Endothelial cell of umbilical vein (primary cell): Measurements from ENCODE around the gene DCTD. TPM values are rescaled to one million over a fixed set of nuclear protein-coding genes. Genes with fewer than 3 reads are reported as not detected.

Source experiments
- BruUV-seq: library from RNA; stranded (reverse); fragments of 400-500 nt; replicated peaks from 2 replicates; lab custom pipeline; 2021; lab: Mats Ljungman, UMichigan
- CTCF ChIA-PET: fragments of 300-600, 350-600 bp; sonication (Branson Sonifier 250); formaldehyde crosslinking; loops from one replicate; lab custom pipeline; 2021; ENCODE audit warnings: antibody characterized with exemption, inconsistent platforms; lab: Charles Lee
- POLR2A ChIA-PET: fragments of 300-600, 350-600 bp; sonication (Branson Sonifier 250); formaldehyde crosslinking; loops from one replicate; lab custom pipeline; 2021; ENCODE audit warnings: antibody characterized with exemption, inconsistent platforms; lab: Charles Lee
- DNase-seq: peaks from one replicate; pipeline ENCODE4 v3.0.0-alpha.2; 2011; ENCODE audit warnings: low read depth, low spot score
- FAIRE-seq: peaks from 2 replicates; lab custom pipeline; 2011; peaks lifted over from hg19 to GRCh38; lab: Jason Lieb, UNC
- H2AFZ ChIP-seq: 2 replicates; pipeline ENCODE4 v1.6.0; 2012; ENCODE audit warnings: low read depth, low read length, control low read depth, inconsistent platforms
- H3K27ac ChIP-seq: 2 replicates; pipeline ENCODE4 v1.5.1; 2011; ENCODE audit warnings: low read depth, mild to moderate bottlenecking, control low read depth, low read length, moderate library complexity; ENCODE audit not compliant: insufficient read depth
- H3K27me3 ChIP-seq, 2 experiments: 2 replicates each; pipeline versions ENCODE4 v1.6.0 to v1.6.1; 2011; ENCODE audit warnings: low read length in 2 of 2, mixed read lengths in 1 of 2; ENCODE audit not compliant: control insufficient read depth in 2 of 2, insufficient read depth in 2 of 2
- H3K36me3 ChIP-seq, 2 experiments: 2 replicates in 1 of 2; 3 replicates in 1 of 2; pipeline ENCODE4 v1.5.1; 2011; ENCODE audit warnings: low read length in 2 of 2, mild to moderate bottlenecking in 1 of 2, moderate library complexity in 1 of 2; ENCODE audit not compliant: control insufficient read depth in 2 of 2, insufficient read depth in 2 of 2; ENCODE audit errors: extremely low read depth in 1 of 2
- H3K4me1 ChIP-seq: 3 replicates; pipeline ENCODE4 v1.5.1; 2011; ENCODE audit warnings: mild to moderate bottlenecking, low read length; ENCODE audit not compliant: control insufficient read depth, insufficient read depth; ENCODE audit errors: extremely low read depth
- H3K4me2 ChIP-seq: 2 replicates; pipeline ENCODE4 v1.6.1; 2011; ENCODE audit warnings: low read length, control low read depth, mixed read lengths; ENCODE audit not compliant: insufficient read depth
- H3K4me3 ChIP-seq, 3 experiments: fragments of 200-600 bp in 1 of 3; sonication (generic), shearing (Covaris generic) in 1 of 3; replicated peaks in 1 of 3; 2 replicates each; pipeline ENCODE4 v1.5.1; 2011 to 2016; ENCODE audit warnings: control low read depth in 3 of 3, low read length in 3 of 3, mild to moderate bottlenecking in 2 of 3, inconsistent platforms in 1 of 3, low read depth in 1 of 3, moderate library complexity in 1 of 3; ENCODE audit not compliant: insufficient read depth in 1 of 3
- H3K79me2 ChIP-seq: 2 replicates; pipeline ENCODE4 v1.6.0; 2012; ENCODE audit warnings: low read length, inconsistent platforms; ENCODE audit not compliant: control insufficient read depth, insufficient read depth
- H3K9ac ChIP-seq: replicated peaks from 2 replicates; pipeline ENCODE3; 2011; ENCODE audit warnings: low read length, control low read depth; ENCODE audit not compliant: insufficient read depth; ENCODE audit errors: extremely low read depth
- H3K9me1 ChIP-seq: replicated peaks from 3 replicates; pipeline ENCODE4 v1.6.0; 2011; ENCODE audit warnings: mild to moderate bottlenecking, low read length; ENCODE audit not compliant: control insufficient read depth, insufficient read depth; ENCODE audit errors: extremely low read depth
- H3K9me3 ChIP-seq: replicated peaks from 2 replicates; pipeline ENCODE4 v1.5.1; 2012; ENCODE audit warnings: low read length, inconsistent platforms; ENCODE audit not compliant: control insufficient read depth, insufficient read depth
- H4K20me1 ChIP-seq: replicated peaks from 2 replicates; pipeline ENCODE3; 2011; ENCODE audit warnings: mild to moderate bottlenecking, low read length; ENCODE audit not compliant: control insufficient read depth, insufficient read depth; ENCODE audit errors: extremely low read depth
- GATA2 ChIP-seq: IDR thresholded peaks from 2 replicates; pipeline ENCODE4 v1.7.0; 2011; ENCODE audit warnings: low read depth, mild to moderate bottlenecking, moderate library complexity, mixed read lengths, low read length; ENCODE audit not compliant: insufficient read length, insufficient read depth
- JUN ChIP-seq: IDR thresholded peaks from 2 replicates; pipeline ENCODE4 v1.6.1; 2011; ENCODE audit warnings: borderline replicate concordance, low read depth; ENCODE audit not compliant: insufficient read length, insufficient read depth
- MYC ChIP-seq: IDR thresholded peaks from one replicate; pipeline ENCODE4 v1.6.1; 2011; ENCODE audit warnings: mild to moderate bottlenecking, low read depth, low read length
- POLR2A ChIP-seq: IDR thresholded peaks from 2 replicates; pipeline ENCODE4 v1.6.1; 2012; ENCODE audit warnings: low read depth, mild to moderate bottlenecking, control low read depth, low read length
- POLR2AphosphoS5 ChIP-seq: IDR thresholded peaks from 2 replicates; pipeline ENCODE4 v1.6.1; 2012; ENCODE audit warnings: low read depth, mild to moderate bottlenecking, control low read depth, low read length, moderate library complexity; ENCODE audit not compliant: insufficient read depth
- dilution Hi-C: fragments of 300-500 bp; cut with MboI; formaldehyde crosslinking; loops from one replicate; pipeline ENCODE4 v1.15.0; 2019; ENCODE audit warnings: low sequenced_read_pairs; ENCODE audit not compliant: extremely low pct_ligation_motif_present
- intact Hi-C: fragments of 100-400 bp; cut with micrococcal nuclease; formaldehyde crosslinking; loops from one replicate; pipeline ENCODE4 v1.10.0; 2022
- polyA plus RNA-seq, 4 experiments: library from polyadenylated mRNA; depleted of rRNA in 3 of 4; stranded (reverse) in 3 of 4; unstranded in 1 of 4; fragments of >200 nt; gene quantifications; 2 replicates each; pipeline versions ENCODE4 v1.2.1 to v1.2.3, GENCODE V29; 2011 to 2012; ENCODE audit warnings: missing spikeins in 1 of 4
- total RNA-seq: library from RNA; stranded (reverse); gene quantifications from 2 replicates; pipeline ENCODE4 v1.2.3, GENCODE V29; 2021
- TF ChIP-seq, protein P1 (sequence below): IDR thresholded peaks from 2 replicates; pipeline ENCODE4 v1.6.1; 2011; ENCODE audit not compliant: insufficient read depth, insufficient read length

The DCTD gene
- total and polyA plus RNA-seq, 2 donors (not counting 3 experiments of a cell fraction or from before 2014, with no cell fraction given) = 105 to 111 TPM

DNA sequence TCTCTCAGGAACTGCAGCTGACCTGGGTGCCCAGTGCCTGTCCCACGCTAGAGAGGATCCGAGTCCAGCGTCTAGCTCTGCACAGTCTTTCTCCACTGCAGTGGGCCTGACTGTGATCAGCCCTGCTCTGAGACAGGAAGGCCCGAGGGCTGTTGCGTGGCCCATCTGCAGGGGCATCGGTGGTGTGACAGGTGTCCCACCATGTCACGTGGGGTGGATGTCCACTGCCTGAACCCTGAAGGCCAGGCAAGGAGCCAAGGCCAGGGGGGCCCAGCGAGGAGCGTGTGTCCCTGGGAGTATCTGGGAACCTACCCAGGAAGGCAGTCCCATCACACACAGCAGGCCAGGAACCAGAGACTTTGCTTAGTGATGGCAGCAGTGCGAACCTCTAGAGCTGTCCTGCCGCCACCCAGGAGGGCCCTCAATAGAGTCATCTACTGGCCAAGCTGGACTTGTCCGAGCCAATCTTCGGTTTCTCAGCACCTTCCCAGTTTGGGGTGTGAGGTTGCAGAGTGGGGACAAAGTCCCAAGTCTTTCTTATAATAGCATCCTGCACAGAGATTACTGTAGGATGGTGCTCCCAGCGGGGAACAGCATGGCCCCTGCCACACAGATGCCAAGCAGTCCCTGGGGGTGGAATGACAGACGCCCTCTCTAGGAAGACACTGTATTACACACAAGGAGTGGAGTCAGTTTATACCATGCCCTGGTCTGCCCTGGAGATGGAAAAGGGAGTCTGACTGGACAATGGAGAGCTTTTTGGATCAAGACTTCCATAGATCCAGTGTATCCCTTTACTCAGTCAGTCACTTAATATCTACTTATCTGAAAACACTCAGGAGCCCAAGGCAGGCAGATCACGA is 38.3 kb downstream of the DCTD start:
- Histone ChIP-seq H3K4me3 (no peak overlapping the region), H3K79me2 (no peaks in the 10 kb centered on the region), H4K20me1 (no peaks in the 10 kb centered on the region), H3K9me1 (no peaks in the 10 kb centered on the region), H3K27me3 (no peaks in the 10 kb centered on the region), H2AFZ (no peak overlapping the region), H3K4me1 (no peaks in the 10 kb centered on the region), H3K4me2 (no peak overlapping the region), H3K9ac (no peak overlapping the region), H3K27ac (no peak overlapping the region), H3K36me3 (no peaks in the 10 kb centered on the region), H3K9me3 (no peaks in the 10 kb centered on the region)
- intact Hi-C loops (no loop called here), dilution Hi-C loops (no loop called here)
- no TSS peak for BruUV-seq
- CTCF ChIA-PET = no interaction called here
- TF ChIP-seq POLR2A (no peak), JUN (no peak), POLR2AphosphoS5 (no peak)
- DNase-seq (no peak), FAIRE-seq (no peak)
- POLR2A ChIA-PET = no interaction called here

DNA sequence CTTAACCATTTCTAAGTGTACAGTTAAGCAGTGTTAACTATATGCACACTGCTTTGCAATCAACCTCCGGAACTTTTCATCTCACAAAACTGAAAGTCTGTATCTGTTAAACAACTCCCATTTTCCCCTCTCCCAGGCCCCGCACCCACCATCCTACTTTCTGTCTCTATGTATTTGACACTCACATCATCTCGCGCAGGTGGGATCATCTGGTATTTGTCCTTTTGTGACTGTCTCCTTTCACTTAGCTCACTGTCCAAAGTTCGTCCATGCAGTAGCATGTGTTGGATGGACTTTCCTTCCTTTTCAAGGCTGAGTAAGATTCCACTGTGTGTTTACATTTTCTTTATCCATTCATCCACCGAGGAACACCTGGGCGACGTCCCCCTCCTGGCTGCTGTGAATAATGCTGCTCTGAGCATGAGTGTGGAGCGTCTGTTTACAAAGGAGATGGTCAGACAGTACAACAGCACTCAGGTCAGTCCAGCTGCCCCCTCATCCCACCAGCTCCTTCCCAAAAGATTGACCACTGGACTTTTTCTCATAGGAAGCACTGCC is 39.8 kb downstream of the DCTD start:
- no peaks in the 10 kb centered on the region for H4K20me1 ChIP-seq
- H3K79me2 ChIP-seq = no peaks in the 10 kb centered on the region
- no peak overlapping the region for H3K27ac ChIP-seq
- ChIA-PET POLR2A (no interaction called here), CTCF (no interaction called here)
- no peak overlapping the region for H3K9ac ChIP-seq
- BruUV-seq = no TSS peak
- DNase-seq = no peak
- intact Hi-C loops (no loop called here), dilution Hi-C loops (no loop called here)
- no peak overlapping the region for H3K4me3 ChIP-seq
- H3K9me1 ChIP-seq = no peaks in the 10 kb centered on the region
- FAIRE-seq = no peak
- no peak overlapping the region for H3K4me2 ChIP-seq
- TF ChIP-seq, protein P1, sequence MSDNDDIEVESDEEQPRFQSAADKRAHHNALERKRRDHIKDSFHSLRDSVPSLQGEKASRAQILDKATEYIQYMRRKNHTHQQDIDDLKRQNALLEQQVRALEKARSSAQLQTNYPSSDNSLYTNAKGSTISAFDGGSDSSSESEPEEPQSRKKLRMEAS = no peak
- TF ChIP-seq MYC (no peak), GATA2 (no peak)
- no peaks in the 10 kb centered on the region for H3K4me1 ChIP-seq
- H3K27me3 ChIP-seq = no peaks in the 10 kb centered on the region
- H3K9me3 ChIP-seq = no peaks in the 10 kb centered on the region
- H2AFZ ChIP-seq = no peak overlapping the region
- no peaks in the 10 kb centered on the region for H3K36me3 ChIP-seq
